DND-41 (cell line): ENCODE measurements around the gene KRT24.

Experiments used
- CTCF ChIP-seq: IDR thresholded peaks from 2 replicates; pipeline ENCODE4 v1.5.1; 2012; ENCODE audit warnings: borderline replicate concordance, low read length, moderate library complexity, mild to moderate bottlenecking; ENCODE audit not compliant: poor library complexity, severe bottlenecking; ENCODE audit errors: extremely low read depth
- EZH2 ChIP-seq: IDR thresholded peaks from 3 replicates; pipeline ENCODE4 v1.6.1; 2012; ENCODE audit warnings: borderline replicate concordance, low read depth, mild to moderate bottlenecking, moderate library complexity, low read length, inconsistent platforms; ENCODE audit not compliant: severe bottlenecking

GRCh38 chr17:40734018-40734417 lies 30.5 kb upstream of the KRT24 start:
- TF ChIP-seq CTCF (no peak), EZH2 (no peak)
